GM21786 (cell line): ENCODE data around the gene MARCHF4.
A peak's percentile ranks its signal among the peaks of the same experiment; 100 is the strongest.
"Not testable (repeated sequence)": the region's sequence is repeated elsewhere in the genome, so short reads cannot be mapped to it uniquely, and the experiment has no call there.

Experiments used
- ATAC-seq: cut with Tn5 transposase; IDR thresholded peaks from one replicate; pipeline ENCODE4 v1.9.1; 2021; ENCODE audit not compliant: unreplicated experiment

MARCHF4 gene

DNA sequence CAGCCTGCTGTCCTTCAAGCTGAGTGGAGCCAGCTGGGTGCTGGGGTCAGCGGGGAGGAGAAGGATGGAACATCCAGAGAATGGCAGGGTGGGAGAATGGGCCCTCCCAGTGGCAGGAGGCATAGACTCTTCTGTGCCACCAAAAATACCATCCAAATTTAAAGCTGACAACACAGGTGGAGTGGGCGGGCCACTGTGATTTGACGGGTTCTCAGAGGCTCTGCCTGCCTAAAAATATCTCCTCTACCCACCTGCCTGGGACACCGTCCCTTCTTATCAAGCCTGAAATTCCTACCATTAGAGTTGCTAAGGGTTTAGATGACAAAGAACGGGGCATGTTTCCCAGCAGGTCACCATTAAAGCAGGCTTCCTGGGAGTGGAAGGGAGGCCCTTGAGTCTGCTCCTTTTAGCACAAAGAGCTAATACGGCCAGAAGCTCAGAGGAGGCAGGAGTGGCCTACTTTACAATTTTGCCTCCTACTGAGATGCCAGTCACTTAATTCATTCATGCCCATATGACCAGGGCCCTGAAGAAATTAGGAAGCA is 19.8 kb upstream of the MARCHF4 start:
- no peak for ATAC-seq

- ATAC-seq = no peak
These were observed 19.1 kb upstream of the MARCHF4 start for GRCh38 chr2:216391401-216391800.

- no peak for ATAC-seq
These were observed 17.3 kb upstream of the MARCHF4 start for GRCh38 chr2:216389570-216389969.

DNA sequence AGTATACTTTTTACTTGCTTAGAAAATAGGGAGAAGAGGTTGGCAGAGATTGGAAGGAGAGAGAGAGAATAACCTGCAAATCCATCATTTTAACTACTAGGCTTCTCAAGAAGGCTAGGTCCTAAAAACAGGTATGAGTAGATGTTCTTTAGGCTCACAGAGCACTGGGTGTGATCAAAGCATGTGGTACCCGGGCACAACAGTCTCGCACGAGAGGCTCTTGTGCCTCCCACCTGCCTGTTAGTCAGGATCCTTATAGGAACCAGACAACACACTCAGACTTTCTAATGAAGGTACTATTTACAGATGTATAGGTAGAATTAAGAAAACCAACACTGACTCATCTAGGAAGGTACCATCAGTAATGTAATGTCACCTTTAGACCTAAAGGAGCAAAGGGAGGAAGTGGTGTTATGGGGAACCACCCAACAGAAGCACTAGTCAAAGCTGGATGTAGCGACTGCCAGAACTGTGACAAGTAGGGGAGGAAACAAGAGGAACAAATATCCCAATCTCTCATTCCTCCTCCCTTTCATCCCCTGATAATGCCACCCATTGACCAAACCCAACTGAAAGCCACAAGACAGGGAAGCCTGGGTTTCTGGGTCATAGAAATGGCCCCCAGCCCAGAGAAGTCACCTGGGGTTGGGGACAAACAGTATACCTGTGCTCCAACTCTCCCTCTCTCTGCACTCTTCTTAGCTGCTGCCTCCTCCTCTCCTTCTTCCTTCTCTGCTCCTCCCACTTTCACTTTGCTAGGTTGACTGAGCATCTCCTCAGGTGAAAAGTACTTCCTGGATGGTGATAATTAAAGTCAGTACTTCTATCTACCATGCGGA is 16.0 kb upstream of the MARCHF4 start:
- peak; percentile 80 for ATAC-seq

DNA sequence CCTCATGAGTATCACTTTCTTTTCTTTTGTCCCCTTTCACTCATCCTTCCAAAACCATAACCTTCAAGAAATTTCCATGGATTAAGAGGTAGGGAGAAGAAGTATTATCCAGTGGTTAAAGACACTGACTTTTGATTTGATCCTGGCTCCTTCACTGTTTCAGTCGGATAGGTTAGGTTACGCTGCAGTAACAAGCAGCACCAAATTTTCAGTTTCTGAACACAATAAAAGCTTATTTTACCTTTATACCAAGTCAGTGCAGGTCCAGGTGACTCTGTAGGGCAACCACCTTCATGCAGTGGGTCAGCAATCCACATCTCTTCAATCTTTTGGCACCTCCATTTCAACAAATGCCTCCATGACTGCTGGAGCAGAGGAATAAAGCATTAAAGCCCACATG is 15.0 kb upstream of the MARCHF4 start:
- no peak for ATAC-seq

GRCh38 chr2:216385478-216385877 is 13.2 kb upstream of the MARCHF4 start:
- ATAC-seq = no peak

GRCh38 chr2:216384409-216384808 is 12.1 kb upstream of the MARCHF4 start:
- not testable (repeated sequence) for ATAC-seq

GRCh38 chr2:216379977-216380376 is 7.7 kb upstream of the MARCHF4 start:
- ATAC-seq = no peak

- ATAC-seq = no peak
These were observed 3.0 kb upstream of the MARCHF4 start for GRCh38 chr2:216375286-216375685.

GRCh38 chr2:216373896-216374295 is 1.6 kb upstream of the MARCHF4 start:
- ATAC-seq = no peak

GRCh38 chr2:216372761-216373291 is 543 bp upstream of the MARCHF4 start:
- ATAC-seq = no peak

- no peak for ATAC-seq
These were observed 1.1 kb downstream of the MARCHF4 start for GRCh38 chr2:216370961-216371712.

GRCh38 chr2:216369821-216370220 is 2.5 kb downstream of the MARCHF4 start:
- no peak for ATAC-seq

- no peak for ATAC-seq
These were observed 5.4 kb downstream of the MARCHF4 start for GRCh38 chr2:216366777-216367471.

DNA sequence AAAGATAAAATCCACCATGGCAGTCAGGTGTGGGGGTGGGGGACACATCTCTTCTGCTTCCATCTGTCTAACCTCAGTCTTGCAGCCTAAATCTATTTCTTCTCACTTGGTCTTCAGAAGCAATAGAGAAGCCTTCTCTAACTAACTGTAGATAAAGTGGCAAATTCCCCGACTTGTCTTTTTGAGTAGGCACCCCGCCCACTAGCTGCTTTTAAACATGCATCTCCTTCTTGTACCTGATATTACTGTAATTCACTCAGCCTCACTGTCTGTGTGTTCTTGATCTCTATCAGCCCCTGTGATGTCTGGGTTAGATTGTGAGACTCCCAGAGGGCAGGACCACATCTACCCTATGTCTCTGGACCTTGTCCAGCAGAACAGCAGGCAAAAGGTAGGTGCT is 6.8 kb downstream of the MARCHF4 start:
- no peak for ATAC-seq

DNA sequence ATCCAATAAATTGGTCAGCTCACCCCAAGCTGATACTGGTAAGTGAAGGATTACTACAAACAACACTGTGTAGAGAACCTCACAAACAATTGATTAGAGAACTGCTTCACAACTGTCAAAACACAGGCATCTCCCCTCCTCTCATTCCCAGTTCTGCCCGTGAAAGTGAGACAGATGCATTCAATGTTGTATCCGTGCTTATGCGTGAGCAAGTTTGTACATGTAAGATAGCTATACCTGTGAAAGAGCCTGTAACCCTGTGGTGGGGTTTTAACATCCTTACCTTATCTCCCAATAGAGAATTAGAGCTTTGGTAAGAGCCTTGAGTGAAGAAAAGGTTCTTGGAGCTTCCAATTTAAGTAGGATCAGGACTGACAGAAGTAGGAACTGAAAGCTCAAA is 9.1 kb downstream of the MARCHF4 start:
- no peak for ATAC-seq

DNA sequence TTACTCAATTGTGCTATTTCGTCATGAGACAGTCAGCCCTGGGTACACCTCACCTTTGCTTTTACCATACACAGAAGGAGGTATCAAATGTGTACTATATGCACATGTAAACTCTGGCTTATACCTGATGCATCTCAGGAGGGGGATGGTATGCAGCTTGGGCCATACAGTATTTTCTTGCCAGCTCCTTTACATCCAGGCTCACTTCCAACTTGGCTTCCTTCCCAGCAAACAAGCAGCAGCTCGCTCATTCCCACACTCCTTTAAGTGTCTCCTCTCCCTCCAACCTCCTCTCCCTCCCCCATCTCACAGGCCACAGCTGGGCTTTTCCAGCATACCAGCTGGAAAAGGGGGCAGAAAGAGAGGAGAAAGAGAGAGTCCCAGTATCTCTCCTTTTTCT is 9.6 kb downstream of the MARCHF4 start:
- ATAC-seq = no peak

DNA sequence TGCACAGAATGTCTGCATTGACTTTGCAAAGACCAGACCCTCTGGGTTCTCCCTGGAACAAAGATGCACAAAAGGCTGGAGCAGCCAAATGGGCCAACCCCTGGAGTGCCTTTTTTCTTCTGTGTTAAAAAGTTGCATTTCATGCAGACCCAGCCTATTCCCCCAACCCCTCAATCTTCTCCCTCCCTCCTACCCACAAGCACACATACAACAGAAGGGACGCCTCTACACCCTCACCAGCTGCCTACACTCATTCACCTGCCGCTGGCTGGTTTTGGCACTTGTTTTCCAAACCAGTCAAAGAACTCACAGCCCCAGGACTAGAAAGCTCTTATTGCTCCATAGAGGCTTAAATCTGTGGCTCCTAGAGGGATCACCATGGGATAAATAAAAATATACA is 16.6 kb downstream of the MARCHF4 start:
- no peak for ATAC-seq

- ATAC-seq = no peak
These were observed 18.0 kb downstream of the MARCHF4 start for GRCh38 chr2:216354306-216354705.

DNA sequence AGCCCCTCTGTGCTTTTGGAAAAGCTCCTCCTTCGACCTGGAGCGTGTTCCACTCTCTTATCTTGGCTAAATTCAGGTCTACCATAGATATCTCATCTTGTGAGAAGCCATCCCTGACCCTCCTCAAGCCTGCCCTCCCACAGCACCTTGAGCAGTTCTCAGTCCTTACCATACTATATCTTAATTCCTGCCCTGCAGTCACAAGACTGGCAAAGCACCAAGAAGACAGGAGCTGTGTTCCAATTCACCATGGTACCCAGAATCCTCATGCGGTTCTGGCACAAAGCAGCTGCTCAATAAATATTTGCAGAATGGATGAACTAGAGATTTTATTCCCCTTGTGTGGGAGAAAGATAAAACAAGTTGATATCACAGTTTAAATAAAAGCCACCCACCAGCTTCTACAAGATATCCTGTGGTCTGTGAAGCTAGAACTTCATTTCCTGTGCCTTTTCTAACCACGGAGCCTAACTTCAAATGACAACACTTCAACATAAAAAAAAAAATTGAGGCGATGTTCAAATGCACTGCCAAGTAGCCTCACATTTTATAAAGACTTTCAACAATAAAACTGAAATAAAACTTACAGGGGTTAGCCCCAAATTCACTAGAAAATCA is 19.5 kb downstream of the MARCHF4 start:
- no peak for ATAC-seq
